HFF-Myc (cell line): Measurements from ENCODE around the gene COX18.

Experiments used
- DNase-seq: peaks from one replicate; pipeline ENCODE4 v3.0.0-alpha.2; 2011; ENCODE audit warnings: low read depth; ENCODE audit errors: extremely low read depth
- H3K4me3 ChIP-seq: replicated peaks from 2 replicates; pipeline ENCODE4 v1.5.1; 2011; ENCODE audit warnings: low read depth, mild to moderate bottlenecking, control low read depth, low read length
- CTCF ChIP-seq: IDR thresholded peaks from 2 replicates; pipeline ENCODE4 v1.5.1; 2012; ENCODE audit warnings: mild to moderate bottlenecking, low read depth, low read length, control low read depth; ENCODE audit errors: missing control alignments

The COX18 gene

DNA sequence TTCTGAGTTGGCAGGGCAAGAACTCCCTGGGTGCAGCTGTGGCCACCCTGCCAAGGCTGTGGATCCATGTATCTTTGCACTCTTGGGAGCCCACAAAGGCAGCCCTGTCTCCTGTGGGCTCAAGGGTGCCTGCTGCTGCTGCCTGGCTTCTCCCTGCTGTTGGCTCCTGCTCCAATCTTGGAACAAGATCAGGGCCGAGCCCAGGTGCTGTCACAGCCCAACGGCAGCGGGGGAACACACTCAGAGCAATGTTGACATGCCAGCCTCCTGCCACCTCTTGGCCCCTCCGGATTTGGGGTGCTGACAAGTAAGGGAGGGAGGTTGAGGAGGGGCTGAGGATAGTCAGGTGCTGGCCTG is 57.9 kb downstream of the COX18 start:
- no peak for DNase-seq
- H3K4me3 ChIP-seq = no peak overlapping the region
- no peak for TF ChIP-seq CTCF

- no peak overlapping the region for H3K4me3 ChIP-seq
- no peak for TF ChIP-seq CTCF
- no peak for DNase-seq
Measured at GRCh38 chr4:73010789-73011628, 58.5 kb downstream of the COX18 start.

GRCh38 chr4:73007526-73008100 is 61.9 kb downstream of the COX18 start:
- DNase-seq = no peak
- no peak for TF ChIP-seq CTCF
- H3K4me3 ChIP-seq = no peak overlapping the region

DNA sequence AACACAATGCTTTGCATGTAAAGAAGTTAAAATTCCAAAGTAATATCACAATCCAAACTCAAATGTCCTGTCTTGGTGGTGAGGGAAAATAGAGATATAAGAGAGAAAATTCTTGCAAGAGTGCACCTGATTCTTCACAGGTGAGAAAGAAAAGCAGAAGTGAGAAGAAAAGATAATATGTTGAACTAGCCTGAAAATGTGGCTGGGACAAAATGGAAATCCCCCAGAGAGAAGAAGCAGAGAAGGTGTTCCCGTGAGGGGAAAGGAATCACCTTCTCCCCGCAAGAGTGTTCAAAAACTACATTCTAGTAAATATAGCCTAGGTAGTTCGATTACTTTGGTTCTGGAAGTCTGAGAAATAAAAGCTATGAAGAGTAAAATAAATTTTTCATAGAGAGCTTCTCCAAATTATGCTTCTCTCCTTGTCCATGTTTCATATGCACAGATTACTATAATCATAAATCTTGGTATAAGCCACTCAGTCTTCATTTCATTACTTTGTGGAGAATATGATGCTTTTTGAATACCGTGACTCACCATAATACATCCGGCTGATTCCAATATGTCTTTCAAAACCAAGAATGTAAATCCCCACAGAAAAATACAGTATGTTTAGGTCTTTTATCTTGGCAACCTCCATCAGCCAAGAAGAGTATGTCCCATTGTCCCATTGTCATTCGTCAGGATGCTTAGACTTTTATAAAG is 63.1 kb downstream of the COX18 start:
- no peak for DNase-seq
- no peak for TF ChIP-seq CTCF
- no peak overlapping the region for H3K4me3 ChIP-seq

DNA sequence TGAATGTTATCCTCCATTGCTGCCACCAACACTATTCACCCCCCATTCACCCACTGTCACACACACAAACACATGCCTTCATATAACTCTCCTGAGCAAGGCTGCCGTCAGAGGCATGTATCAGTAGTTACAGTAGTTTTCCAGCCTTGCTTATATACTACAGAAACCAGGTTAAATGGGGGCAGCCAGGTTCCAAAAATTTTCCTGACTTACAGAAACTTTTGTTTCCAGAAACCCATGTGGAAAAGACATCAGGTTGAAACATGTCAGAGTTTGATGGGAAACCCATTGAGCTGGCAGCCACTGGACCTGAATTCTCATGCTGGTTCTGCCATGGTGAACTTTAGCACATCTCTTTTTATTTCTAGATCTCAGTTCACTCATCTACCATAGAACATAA is 64.0 kb downstream of the COX18 start:
- no peak for DNase-seq
- no peak overlapping the region for H3K4me3 ChIP-seq
- no peak for TF ChIP-seq CTCF
